ENCODE measurements around the gene ITPKA.

Gene ITPKA

DNA sequence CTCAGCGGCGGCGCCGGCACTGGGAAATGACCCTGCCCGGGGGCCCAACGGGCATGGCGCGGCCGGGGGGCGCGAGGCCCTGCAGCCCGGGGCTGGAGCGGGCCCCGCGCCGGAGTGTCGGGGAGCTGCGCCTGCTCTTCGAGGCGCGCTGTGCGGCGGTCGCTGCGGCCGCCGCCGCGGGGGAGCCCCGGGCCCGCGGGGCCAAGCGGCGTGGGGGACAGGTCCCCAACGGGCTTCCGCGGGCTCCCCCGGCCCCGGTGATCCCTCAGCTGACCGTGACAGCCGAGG lies 172 bp downstream of the ITPKA start:
- Histone ChIP-seq H3K36me3 (ENCODE audit: control insufficient read depth, insufficient read depth, low read length) (no peaks in the 10 kb centered on the region), H3K27ac (ENCODE audit: low read depth, low read length) (no peak overlapping the region), H3K9ac (ENCODE audit: low read length) (no peak overlapping the region), H3K4me3 (ENCODE audit: low read length) (peak overlapping the region; percentile 80), H3K4me1 (ENCODE audit: control insufficient read depth, insufficient read depth, low read length) (peaks cover 6% of the 10 kb centered on the region), H3K27me3 (ENCODE audit: control insufficient read depth, insufficient read depth, low read length) (peaks cover 3% of the 10 kb centered on the region)

DNA sequence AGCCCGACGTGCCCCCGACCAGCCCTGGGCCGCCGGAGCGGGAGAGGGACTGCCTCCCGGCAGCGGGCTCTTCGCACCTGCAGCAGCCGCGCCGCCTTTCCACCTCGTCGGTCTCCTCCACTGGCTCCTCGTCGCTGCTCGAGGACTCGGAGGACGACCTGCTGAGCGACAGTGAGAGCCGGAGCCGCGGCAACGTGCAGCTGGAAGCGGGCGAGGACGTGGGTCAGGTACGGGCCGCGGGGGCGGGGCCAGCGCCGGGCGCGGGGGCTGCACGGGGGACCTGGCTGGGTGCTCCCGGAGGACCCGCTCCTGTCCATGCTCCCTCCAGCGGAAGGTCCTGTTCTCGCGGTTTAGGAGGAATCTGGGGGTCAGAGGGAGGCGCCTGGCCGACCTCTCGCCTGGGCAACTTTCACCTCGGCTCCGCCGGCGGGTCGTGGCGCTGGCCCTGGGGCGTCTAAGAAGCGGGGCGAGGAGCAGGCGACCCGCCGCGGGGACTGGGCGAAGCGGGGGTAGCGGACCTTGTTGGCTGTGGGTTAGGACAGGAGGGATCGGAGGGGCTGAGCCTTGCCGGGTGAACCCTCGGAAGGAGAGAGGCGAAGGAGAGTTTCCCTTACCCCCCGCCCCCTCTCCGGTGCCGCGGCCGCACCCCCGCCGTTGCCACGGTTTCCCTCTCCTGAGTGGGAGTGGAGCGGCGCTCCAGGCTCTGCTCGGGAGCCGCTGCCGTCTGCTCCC lies 682 bp downstream of the ITPKA start:
- Histone ChIP-seq H3K4me1 (ENCODE audit: control insufficient read depth, insufficient read depth, low read length) (peaks cover 6% of the 10 kb centered on the region), H3K27me3 (ENCODE audit: control insufficient read depth, insufficient read depth, low read length) (peaks cover 3% of the 10 kb centered on the region), H3K9ac (ENCODE audit: low read length) (no peak overlapping the region), H3K4me3 (ENCODE audit: low read length) (peak overlapping the region; percentile 80), H3K36me3 (ENCODE audit: control insufficient read depth, insufficient read depth, low read length) (no peaks in the 10 kb centered on the region), H3K27ac (ENCODE audit: low read depth, low read length) (no peak overlapping the region)

DNA sequence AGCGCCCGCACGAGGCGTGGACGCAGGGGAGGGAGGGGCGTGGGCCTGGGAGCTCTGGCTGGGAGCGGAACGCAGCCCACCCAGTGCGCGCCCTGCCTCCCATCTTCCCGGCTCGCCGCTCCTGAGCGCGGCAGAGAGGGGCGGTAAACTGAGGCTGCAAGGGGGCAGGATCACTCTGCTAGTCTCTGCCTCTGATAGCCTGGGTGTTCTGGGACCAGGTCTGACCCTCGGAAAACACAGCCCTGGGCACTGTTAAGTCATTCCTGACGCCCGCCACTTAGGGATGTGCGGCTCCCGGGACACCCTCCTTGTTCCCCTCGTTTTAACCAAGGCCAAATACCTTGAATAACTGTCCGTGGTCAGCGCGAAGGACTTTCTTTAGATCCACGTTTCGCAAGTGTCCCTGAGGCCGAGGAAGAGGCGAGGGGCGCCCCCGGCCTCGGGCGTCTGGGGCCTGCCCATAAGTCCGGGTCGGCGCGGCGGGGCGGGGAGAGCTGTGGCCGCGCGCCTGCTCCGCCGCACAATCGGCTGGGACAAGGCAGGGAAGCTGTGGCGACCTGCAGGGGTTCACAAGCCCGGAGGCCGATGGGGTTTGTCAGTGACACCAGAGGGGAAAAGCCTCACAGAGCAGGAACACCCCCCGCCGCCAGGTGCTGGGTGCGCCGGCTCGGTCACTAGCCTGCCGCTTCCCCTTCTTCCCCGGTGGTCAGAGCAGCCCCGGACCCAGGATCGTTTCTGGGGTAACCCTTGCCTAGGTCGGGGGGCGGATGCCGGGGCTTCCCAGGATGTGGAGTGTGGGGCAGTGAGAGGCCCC lies 1.5 kb downstream of the ITPKA start:
- H3K4me1 ChIP-seq (ENCODE audit: control insufficient read depth, insufficient read depth, low read length) = peaks cover 6% of the 10 kb centered on the region
- H3K4me3 ChIP-seq (ENCODE audit: low read length) = peak overlapping the region; percentile 80
- no peak overlapping the region for H3K27ac ChIP-seq (ENCODE audit: low read depth, low read length)
- no peak overlapping the region for H3K9ac ChIP-seq (ENCODE audit: low read length)
- peaks cover 3% of the 10 kb centered on the region for H3K27me3 ChIP-seq (ENCODE audit: control insufficient read depth, insufficient read depth, low read length)
- H3K36me3 ChIP-seq (ENCODE audit: control insufficient read depth, insufficient read depth, low read length) = no peaks in the 10 kb centered on the region

DNA sequence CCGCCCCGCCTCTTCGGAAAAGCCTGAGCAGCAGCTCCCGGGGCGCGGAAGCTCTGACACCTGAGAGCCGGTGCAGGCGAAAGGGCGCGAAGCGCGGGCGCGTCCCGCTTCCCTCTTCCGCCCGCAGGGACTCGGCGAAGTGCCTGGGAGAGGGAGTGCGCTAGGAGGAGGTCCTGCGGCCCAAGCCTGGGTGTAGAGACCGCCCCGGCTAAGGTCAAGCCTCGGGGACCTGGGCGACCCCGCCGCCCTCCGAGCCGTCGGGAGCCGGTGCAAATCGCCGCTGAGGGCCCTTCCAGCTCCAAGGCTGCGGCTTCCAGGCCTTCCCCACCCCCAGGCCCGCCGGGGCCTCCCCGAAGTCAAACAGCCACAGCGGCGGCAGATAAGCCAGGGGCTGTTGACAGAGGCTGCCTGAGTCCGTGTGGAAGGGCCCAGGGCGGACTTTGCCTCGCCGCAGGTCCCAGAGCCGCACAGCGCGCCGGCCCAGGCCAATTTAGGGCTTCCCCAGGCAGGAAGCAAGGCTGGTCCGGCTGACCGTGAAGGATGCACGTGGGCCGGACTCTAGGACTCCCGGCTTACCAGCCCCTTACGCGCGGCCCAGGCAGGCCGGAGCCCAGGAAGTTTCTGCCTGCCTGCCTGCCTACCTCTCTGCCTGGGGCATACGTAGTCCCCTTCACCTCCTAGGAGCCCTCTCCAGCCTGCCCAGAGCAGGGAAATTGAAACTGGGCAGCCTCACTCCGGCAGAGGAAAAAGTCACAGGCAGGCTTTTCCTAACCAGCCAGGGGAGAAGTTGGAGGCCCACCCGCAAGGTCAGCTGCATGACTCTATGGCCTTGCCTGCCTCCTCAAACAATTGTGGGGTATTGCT lies 2.3 kb downstream of the ITPKA start:
- Histone ChIP-seq H3K27me3 (ENCODE audit: control insufficient read depth, insufficient read depth, low read length) (peaks cover 3% of the 10 kb centered on the region), H3K9ac (ENCODE audit: low read length) (no peak overlapping the region), H3K36me3 (ENCODE audit: control insufficient read depth, insufficient read depth, low read length) (no peaks in the 10 kb centered on the region), H3K27ac (ENCODE audit: low read depth, low read length) (no peak overlapping the region), H3K4me1 (ENCODE audit: control insufficient read depth, insufficient read depth, low read length) (peaks cover 6% of the 10 kb centered on the region), H3K4me3 (ENCODE audit: low read length) (peak overlapping the region; percentile 80)

DNA sequence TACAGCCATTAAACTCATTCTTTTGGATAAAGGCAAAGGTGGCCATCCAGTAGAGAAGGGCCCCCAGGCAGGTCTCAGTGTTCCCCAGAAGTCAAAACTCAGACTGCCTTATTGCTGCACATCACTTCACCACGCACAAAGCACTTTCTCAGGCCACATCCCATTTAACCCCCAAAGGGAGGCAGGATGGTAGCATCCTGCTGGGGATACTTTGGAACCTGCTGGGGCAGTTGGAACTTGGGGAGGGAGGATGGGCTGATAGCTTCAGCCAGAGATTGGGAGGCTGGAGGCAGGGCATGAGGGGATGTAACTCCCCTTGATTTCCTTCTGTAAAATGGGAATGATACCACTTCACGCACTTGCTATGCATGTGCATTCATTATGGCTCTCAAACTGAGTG lies 5.0 kb downstream of the ITPKA start:
- Histone ChIP-seq H3K36me3 (ENCODE audit: control insufficient read depth, insufficient read depth, low read length) (no peaks in the 10 kb centered on the region), H3K4me1 (ENCODE audit: control insufficient read depth, insufficient read depth, low read length) (no peaks in the 10 kb centered on the region), H3K27ac (ENCODE audit: low read depth, low read length) (no peak overlapping the region), H3K27me3 (ENCODE audit: control insufficient read depth, insufficient read depth, low read length) (peaks cover 8% of the 10 kb centered on the region), H3K9ac (ENCODE audit: low read length) (no peak overlapping the region), H3K4me3 (ENCODE audit: low read length) (no peak overlapping the region)

DNA sequence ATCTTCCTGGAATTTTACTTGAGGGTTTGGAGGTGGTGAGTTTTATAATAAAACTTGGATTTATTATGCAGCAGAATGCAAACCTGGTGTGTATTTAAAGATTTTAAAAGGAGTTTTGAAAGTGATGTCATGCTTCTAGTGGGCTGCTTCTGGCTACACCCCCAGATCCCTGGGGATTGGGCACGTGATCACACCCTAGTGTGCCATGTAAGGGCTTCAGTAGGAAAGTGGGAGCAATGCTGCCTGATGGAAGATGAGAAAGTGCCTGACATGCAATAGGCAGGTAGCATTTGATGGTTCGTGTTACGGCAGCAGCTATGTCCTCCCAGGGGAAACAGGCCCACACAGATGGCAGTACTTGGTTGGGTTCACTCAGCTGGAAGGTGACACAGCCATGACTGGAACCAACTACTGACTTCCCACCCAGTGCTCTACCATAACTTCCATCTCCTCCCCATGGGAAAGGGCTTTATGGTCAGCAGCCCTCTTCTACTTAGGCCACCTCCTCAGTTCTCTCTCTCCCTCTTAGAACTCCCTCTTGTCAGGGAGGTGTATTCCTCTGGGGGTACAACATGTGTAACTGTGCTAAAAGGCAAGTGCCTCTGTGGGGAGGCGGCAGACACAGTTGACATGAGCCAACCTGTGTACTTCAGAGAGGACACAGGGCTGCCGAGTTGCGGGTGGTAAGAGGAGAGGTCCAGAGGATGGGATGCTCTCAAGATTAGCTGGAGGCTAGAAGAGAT lies 5.6 kb downstream of the ITPKA start:
- no peak overlapping the region for H3K27ac ChIP-seq (ENCODE audit: low read depth, low read length)
- no peak overlapping the region for H3K4me3 ChIP-seq (ENCODE audit: low read length)
- H3K36me3 ChIP-seq (ENCODE audit: control insufficient read depth, insufficient read depth, low read length) = no peaks in the 10 kb centered on the region
- no peak overlapping the region for H3K9ac ChIP-seq (ENCODE audit: low read length)
- H3K4me1 ChIP-seq (ENCODE audit: control insufficient read depth, insufficient read depth, low read length) = no peaks in the 10 kb centered on the region
- peaks cover 8% of the 10 kb centered on the region for H3K27me3 ChIP-seq (ENCODE audit: control insufficient read depth, insufficient read depth, low read length)

DNA sequence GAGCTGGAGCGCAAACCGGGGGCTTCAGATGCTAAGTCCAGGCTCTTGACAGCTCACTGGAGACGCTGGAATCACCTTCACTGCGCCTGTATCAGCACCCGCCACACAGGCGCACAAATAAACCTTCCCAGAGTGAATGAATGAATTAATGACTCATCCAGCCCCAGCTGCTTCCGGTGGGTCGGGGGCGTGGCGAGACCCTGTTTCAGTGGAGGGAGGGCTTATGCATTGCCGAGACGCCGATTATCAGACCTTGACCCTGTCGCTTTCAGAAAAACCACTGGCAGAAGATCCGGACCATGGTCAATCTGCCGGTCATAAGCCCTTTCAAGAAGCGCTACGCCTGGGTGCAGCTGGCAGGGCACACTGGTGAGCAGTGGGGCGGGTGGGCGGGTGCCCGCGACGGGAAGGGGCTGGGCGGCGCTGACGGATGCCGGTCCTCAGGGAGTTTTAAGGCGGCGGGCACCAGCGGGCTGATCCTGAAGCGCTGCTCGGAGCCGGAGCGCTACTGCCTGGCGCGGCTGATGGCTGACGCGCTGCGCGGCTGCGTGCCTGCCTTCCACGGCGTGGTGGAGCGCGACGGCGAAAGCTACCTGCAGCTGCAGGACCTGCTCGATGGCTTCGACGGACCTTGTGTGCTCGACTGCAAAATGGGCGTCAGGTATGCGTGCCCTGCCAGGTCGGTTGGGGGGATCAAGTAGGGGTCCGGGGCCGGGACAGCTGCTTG lies 7.7 kb downstream of the ITPKA start:
- no peak overlapping the region for H3K27ac ChIP-seq (ENCODE audit: low read depth, low read length)
- H3K4me1 ChIP-seq (ENCODE audit: control insufficient read depth, insufficient read depth, low read length) = no peaks in the 10 kb centered on the region
- peaks cover 8% of the 10 kb centered on the region for H3K27me3 ChIP-seq (ENCODE audit: control insufficient read depth, insufficient read depth, low read length)
- H3K4me3 ChIP-seq (ENCODE audit: low read length) = no peak overlapping the region
- no peaks in the 10 kb centered on the region for H3K36me3 ChIP-seq (ENCODE audit: control insufficient read depth, insufficient read depth, low read length)
- H3K9ac ChIP-seq (ENCODE audit: low read length) = no peak overlapping the region

DNA sequence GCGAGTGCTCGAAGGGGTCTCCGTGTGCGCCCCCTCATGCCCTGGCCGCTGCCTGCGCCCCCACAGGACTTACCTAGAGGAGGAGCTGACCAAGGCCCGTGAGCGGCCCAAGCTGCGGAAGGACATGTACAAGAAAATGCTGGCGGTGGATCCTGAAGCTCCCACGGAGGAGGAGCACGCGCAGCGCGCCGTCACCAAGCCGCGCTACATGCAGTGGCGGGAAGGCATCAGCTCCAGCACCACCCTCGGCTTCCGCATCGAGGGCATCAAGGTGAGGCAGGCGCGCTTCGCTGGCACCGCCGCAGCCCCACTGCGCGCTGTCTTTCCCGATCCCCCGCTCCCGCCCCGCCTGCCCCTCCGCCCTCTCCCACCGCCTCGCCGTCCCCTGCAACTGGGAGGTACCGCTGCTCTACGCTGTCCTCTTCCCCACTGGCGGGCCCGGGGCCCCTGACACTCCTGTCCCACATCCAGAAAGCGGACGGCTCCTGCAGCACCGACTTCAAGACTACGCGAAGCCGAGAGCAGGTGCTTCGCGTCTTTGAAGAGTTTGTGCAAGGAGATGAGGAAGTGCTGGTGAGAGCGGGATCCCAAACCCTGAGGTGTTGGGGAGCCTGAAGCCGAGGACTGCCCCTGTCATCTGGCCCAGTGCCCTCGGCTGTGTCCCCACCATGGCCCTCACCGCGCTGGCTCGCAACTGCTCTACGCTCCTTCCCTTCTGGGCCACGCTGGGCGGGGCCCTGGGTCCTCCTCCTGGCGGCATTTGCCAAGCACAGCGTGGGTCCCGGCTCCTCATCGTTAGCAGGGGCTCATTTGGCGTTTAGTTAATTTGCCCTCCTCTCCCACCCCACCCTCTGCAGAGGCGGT lies 8.5 kb downstream of the ITPKA start:
- H3K4me1 ChIP-seq (ENCODE audit: control insufficient read depth, insufficient read depth, low read length) = no peaks in the 10 kb centered on the region
- H3K4me3 ChIP-seq (ENCODE audit: low read length) = peak overlapping the region; percentile 43
- no peaks in the 10 kb centered on the region for H3K36me3 ChIP-seq (ENCODE audit: control insufficient read depth, insufficient read depth, low read length)
- H3K27me3 ChIP-seq (ENCODE audit: control insufficient read depth, insufficient read depth, low read length) = peaks cover 8% of the 10 kb centered on the region
- no peak overlapping the region for H3K9ac ChIP-seq (ENCODE audit: low read length)
- H3K27ac ChIP-seq (ENCODE audit: low read depth, low read length) = no peak overlapping the region

DNA sequence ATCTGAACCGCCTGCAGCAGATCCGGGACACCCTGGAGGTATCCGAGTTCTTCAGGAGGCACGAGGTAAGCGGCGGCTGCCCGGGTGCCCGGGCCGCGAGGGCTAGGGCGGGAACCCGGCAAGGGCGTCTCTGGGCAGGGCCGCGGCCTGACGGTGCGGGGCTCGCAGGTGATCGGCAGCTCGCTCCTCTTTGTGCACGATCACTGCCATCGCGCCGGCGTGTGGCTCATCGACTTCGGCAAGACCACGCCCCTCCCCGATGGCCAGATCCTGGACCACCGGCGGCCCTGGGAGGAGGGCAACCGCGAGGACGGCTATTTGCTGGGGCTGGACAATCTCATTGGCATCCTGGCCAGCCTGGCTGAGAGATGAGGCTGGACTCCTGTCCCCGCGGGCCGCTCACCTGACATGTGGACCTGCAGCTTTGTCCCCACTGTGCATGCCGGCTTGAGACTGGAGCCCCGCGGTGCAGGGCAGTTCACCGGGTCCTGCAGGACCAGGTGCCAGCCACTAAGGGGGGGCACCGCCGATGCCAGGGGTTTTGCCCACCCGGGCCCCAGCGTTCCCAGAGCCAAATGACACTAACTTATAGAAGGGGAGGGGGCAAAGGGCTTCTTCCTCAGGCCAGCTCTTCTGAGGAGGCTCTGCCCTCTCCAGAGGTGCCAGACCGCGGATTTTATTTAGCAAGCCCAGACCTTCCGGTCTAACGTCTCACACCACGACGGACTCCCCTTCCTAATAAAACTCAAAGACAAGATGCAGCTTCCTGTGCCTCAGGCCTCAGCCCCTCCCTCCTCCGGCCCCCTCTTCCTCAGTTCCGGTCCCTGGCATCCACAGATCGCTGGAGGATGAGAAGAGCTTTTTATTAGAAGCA lies 9.4 kb downstream of the ITPKA start:
- H3K27ac ChIP-seq (ENCODE audit: low read depth, low read length) = no peak overlapping the region
- H3K4me1 ChIP-seq (ENCODE audit: control insufficient read depth, insufficient read depth, low read length) = no peaks in the 10 kb centered on the region
- H3K27me3 ChIP-seq (ENCODE audit: control insufficient read depth, insufficient read depth, low read length) = peaks cover 8% of the 10 kb centered on the region
- H3K36me3 ChIP-seq (ENCODE audit: control insufficient read depth, insufficient read depth, low read length) = no peaks in the 10 kb centered on the region
- H3K4me3 ChIP-seq (ENCODE audit: low read length) = no peak overlapping the region
- H3K9ac ChIP-seq (ENCODE audit: low read length) = no peak overlapping the region

DNA sequence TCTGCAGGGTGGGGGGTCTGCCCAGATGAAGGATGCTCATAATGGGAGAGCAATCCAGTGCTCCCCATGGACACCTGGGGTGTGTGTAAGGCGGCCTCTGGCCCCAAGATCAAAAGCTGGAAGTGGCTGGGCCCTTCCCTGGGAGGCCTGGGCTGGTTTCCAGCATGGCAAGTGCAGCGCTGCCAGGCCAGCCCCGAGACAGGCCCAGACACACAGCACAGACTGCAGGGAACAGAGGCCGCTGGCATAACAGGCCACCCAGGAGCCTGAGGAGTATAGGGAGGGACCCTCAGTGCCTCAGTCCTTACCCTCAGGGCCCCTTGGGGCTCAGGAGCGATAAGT lies 10.0 kb downstream of the ITPKA start:
- no peak overlapping the region for H3K4me3 ChIP-seq (ENCODE audit: low read length)
- H3K36me3 ChIP-seq (ENCODE audit: control insufficient read depth, insufficient read depth, low read length) = no peaks in the 10 kb centered on the region
- H3K9ac ChIP-seq (ENCODE audit: low read length) = no peak overlapping the region
- H3K27me3 ChIP-seq (ENCODE audit: control insufficient read depth, insufficient read depth, low read length) = peaks cover 8% of the 10 kb centered on the region
- H3K27ac ChIP-seq (ENCODE audit: low read depth, low read length) = no peak overlapping the region
- no peaks in the 10 kb centered on the region for H3K4me1 ChIP-seq (ENCODE audit: control insufficient read depth, insufficient read depth, low read length)

All from rectal smooth muscle tissue (tissue), 1 donor.